K562 (cell line): ENCODE measurements around the gene RASAL1. TPM values are rescaled to one million over a fixed set of nuclear protein-coding genes. Genes with fewer than 3 reads are reported as not detected.

Source experiments
- ATAC-seq: fragments of 200-7000 bp; cut with Tn5 transposase; 3 replicates; pipeline ENCODE4 v1.9.1; 2020; ENCODE audit warnings: moderate library complexity
- BruUV-seq: library from RNA; stranded (reverse); fragments of 400-500 nt; replicated peaks from 2 replicates; lab custom pipeline; 2021; lab: Mats Ljungman, UMichigan
- CTCF ChIA-PET: fragments of 300-600 bp; formaldehyde crosslinking; extraction: SDS; loops from one replicate; lab custom pipeline; 2021; ENCODE audit warnings: low intra/inter-chr PET ratio; lab: Yijun Ruan, JAX
- POLR2A ChIA-PET: fragments of 300-600, 350-650 bp; sonication (Branson Sonifier 250); formaldehyde crosslinking; extraction: SDS; loops from one replicate; lab custom pipeline; 2021; ENCODE audit warnings: antibody characterized with exemption, inconsistent platforms; lab: Yijun Ruan, JAX
- DNase-seq, 4 experiments: peaks; one replicate each; pipeline versions ENCODE4 v3.0.0 to v3.0.0-alpha.2; 2011 to 2018; ENCODE audit warnings: low spot score in 3 of 4, mixed read lengths in 3 of 4; ENCODE audit errors: extremely low read depth in 1 of 4
- FAIRE-seq: peaks from 2 replicates; lab custom pipeline; 2011; peaks lifted over from hg19 to GRCh38; lab: Jason Lieb, UNC
- H2AFZ ChIP-seq: 2 replicates; pipeline ENCODE4 v1.6.0; 2011; ENCODE audit warnings: low read depth, low read length, control low read depth, inconsistent platforms
- H3K27ac ChIP-seq: fragments of 200-600 bp; 3 replicates; pipeline ENCODE4 v1.8.0; 2011; ENCODE audit warnings: low read depth, mild to moderate bottlenecking, control low read depth, inconsistent platforms, low read length, moderate library complexity, mixed read lengths; ENCODE audit errors: extremely low read depth
- H3K27me3 ChIP-seq, 2 experiments: fragments of 300-600 bp in 1 of 2; 2 replicates in 1 of 2; 3 replicates in 1 of 2; pipeline versions ENCODE4 v1.6.0 to v1.8.0; 2011; ENCODE audit warnings: inconsistent platforms in 2 of 2, low read length in 2 of 2, mild to moderate bottlenecking in 1 of 2, mixed read lengths in 1 of 2, moderate library complexity in 1 of 2; ENCODE audit not compliant: control insufficient read depth in 2 of 2, insufficient read depth in 2 of 2
- H3K36me3 ChIP-seq: fragments of 300-600 bp; 3 replicates; pipeline ENCODE4 v1.8.0; 2011; ENCODE audit warnings: mild to moderate bottlenecking, low read length, inconsistent platforms; ENCODE audit not compliant: control insufficient read depth, insufficient read depth
- H3K4me1 ChIP-seq, 2 experiments: fragments of 200-600 bp in 1 of 2; replicated peaks in 1 of 2; 2 replicates in 1 of 2; 3 replicates in 1 of 2; pipeline versions ENCODE4 v1.5.1 to v1.8.0; 2011; ENCODE audit warnings: inconsistent platforms in 2 of 2, low read length in 2 of 2, mild to moderate bottlenecking in 1 of 2, mixed read lengths in 1 of 2, moderate library complexity in 1 of 2; ENCODE audit not compliant: control insufficient read depth in 2 of 2, insufficient read depth in 2 of 2
- H3K4me2 ChIP-seq: 2 replicates; pipeline ENCODE4 v1.6.1; 2011; ENCODE audit warnings: low read length, control low read depth, inconsistent platforms, mixed read lengths; ENCODE audit not compliant: insufficient read depth
- H3K4me3 ChIP-seq: fragments of 200-600 bp; sonication (generic), shearing (Covaris generic); 2 replicates; pipeline ENCODE4 v1.5.1; 2016; ENCODE audit warnings: control low read depth, inconsistent platforms
- H3K79me2 ChIP-seq: fragments of 200-600 bp; 3 replicates; pipeline ENCODE4 v1.8.0; 2011; ENCODE audit warnings: low read length, inconsistent platforms; ENCODE audit not compliant: control insufficient read depth, insufficient read depth
- H3K9ac ChIP-seq, 2 experiments: 2 replicates each; pipeline versions ENCODE4 v1.6.0 to v1.6.1; 2011; ENCODE audit warnings: low read depth in 2 of 2, low read length in 2 of 2, control low read depth in 1 of 2, inconsistent platforms in 1 of 2, mild to moderate bottlenecking in 1 of 2, mixed read lengths in 1 of 2; ENCODE audit not compliant: insufficient read depth in 1 of 2
- H3K9me1 ChIP-seq: one replicate; pipeline ENCODE4 v1.6.0; 2011; ENCODE audit warnings: inconsistent platforms, mild to moderate bottlenecking, low read length, moderate library complexity; ENCODE audit not compliant: control insufficient read depth, insufficient read depth
- H3K9me3 ChIP-seq: replicated peaks from 2 replicates; pipeline ENCODE4 v1.5.1; 2011; ENCODE audit warnings: low read depth, low read length, inconsistent platforms; ENCODE audit not compliant: control insufficient read depth, insufficient read depth
- H4K20me1 ChIP-seq: replicated peaks from 2 replicates; pipeline ENCODE4 v1.6.1; 2011; ENCODE audit warnings: low read length, inconsistent platforms, mixed read lengths; ENCODE audit not compliant: control insufficient read depth, insufficient read depth
- CAMTA2 ChIP-seq: fragments of 250-450 bp; sonication (Bioruptor Pico); conservative IDR thresholded peaks from 2 replicates; pipeline ENCODE4 v1.5.1; 2022
- CLOCK ChIP-seq: fragments of 250-450 bp; sonication (Bioruptor Pico); IDR thresholded peaks from 2 replicates; pipeline ENCODE4 v1.4.0; 2020; ENCODE audit warnings: mild to moderate bottlenecking, moderate library complexity, borderline replicate concordance
- EGR1 ChIP-seq: fragments of 450-650 bp; conservative IDR thresholded peaks from 2 replicates; pipeline ENCODE4 v1.6.1; 2017; ENCODE audit warnings: mild to moderate bottlenecking
- KHSRP ChIP-seq: fragments of 450-650 bp; IDR thresholded peaks from 2 replicates; pipeline ENCODE4 v1.6.1; 2017
- MAFK ChIP-seq: IDR thresholded peaks from 2 replicates; pipeline ENCODE4 v1.6.1; 2011; ENCODE audit warnings: low read length, improper control_type of control experiment
- MEIS2 ChIP-seq: fragments of 450-650 bp; IDR thresholded peaks from 2 replicates; pipeline ENCODE4 v1.6.1; 2014; ENCODE audit warnings: mild to moderate bottlenecking; ENCODE audit not compliant: partially characterized antibody
- RBM25 ChIP-seq: fragments of 200-400 bp; formaldehyde crosslinking; IDR thresholded peaks from 2 replicates; pipeline ENCODE4 v1.6.1; 2018; ENCODE audit warnings: low read length, low read depth, moderate library complexity; ENCODE audit not compliant: severe bottlenecking
- RBM39 ChIP-seq: fragments of 200-400 bp; formaldehyde crosslinking; optimal IDR thresholded peaks from 2 replicates; pipeline ENCODE3; 2018; ENCODE audit warnings: low read depth, low read length
- SIN3A ChIP-seq, 2 experiments: fragments of 150-350 bp in 1 of 2; IDR thresholded peaks; 2 replicates each; pipeline ENCODE4 v1.6.1; 2011 to 2016; ENCODE audit warnings: borderline replicate concordance in 2 of 2, low read depth in 2 of 2, low read length in 2 of 2, mild to moderate bottlenecking in 2 of 2, moderate library complexity in 2 of 2; ENCODE audit not compliant: control insufficient read depth in 1 of 2
- ZNF316 ChIP-seq: fragments of 450-650 bp; IDR thresholded peaks from 2 replicates; pipeline ENCODE4 v1.6.1; 2016
- ZNF511 ChIP-seq: sonication (generic); formaldehyde crosslinking; IDR thresholded peaks from 2 replicates; pipeline ENCODE4 v1.8.0; 2022; ENCODE audit warnings: mild to moderate bottlenecking, missing genetic modification reagents
- ZNF766 ChIP-seq: fragments of 200-800 bp; sonication (Bioruptor generic); conservative IDR thresholded peaks from 2 replicates; pipeline ENCODE4 v1.6.1; 2016; ENCODE audit warnings: missing genetic modification characterization, missing compliant biosample characterization
- WGBS: fragments of 100-300 bp; shearing (Covaris generic); methylation state at CpG from one replicate; pipeline ENCODE4 v1.1.6; 2016; ENCODE audit warnings: low coverage, mixed read lengths; ENCODE audit not compliant: insufficient coverage; ENCODE audit errors: missing lambda C conversion rate; 5-methylcytosine and 5-hydroxymethylcytosine counted together
- in situ Hi-C: fragments of 300-500 bp; cut with MboI; formaldehyde crosslinking; loops from 4 replicates; pipeline ENCODE4 v1.15.0; 2018; ENCODE audit warnings: inconsistent platforms, mixed read lengths
- intact Hi-C: fragments of 100-400 bp; cut with micrococcal nuclease; formaldehyde crosslinking; loops from 2 replicates; pipeline ENCODE4 v1.14.2; 2022
- polyA plus RNA-seq, 8 experiments: library from polyadenylated mRNA; depleted of rRNA in 4 of 8; stranded (reverse) in 5 of 8; unstranded in 3 of 8; fragments of >200 nt; fragmentation: Nextera tagmentation in 2 of 8; fragmentation: Illumina TruSeq in 1 of 8; extraction: Ambion mirVana in 2 of 8; extraction: Trizol in 1 of 8; gene quantifications; 2 replicates each; pipeline versions ENCODE4 v1.2.1 to v1.2.3, GENCODE V29; 2011 to 2014; ENCODE audit warnings: inconsistent platforms in 1 of 8, missing spikeins in 1 of 8
- total RNA-seq, 7 experiments: library from RNA; depleted of rRNA in 6 of 7; stranded (reverse); fragments of >200 nt in 6 of 7; fragmentation: Illumina TruSeq in 2 of 7; extraction: Trizol in 2 of 7; gene quantifications; 2 replicates each; pipeline versions ENCODE4 v1.2.1 to v1.2.3, GENCODE V29; 2011 to 2021; ENCODE audit warnings: low replicate concordance in 1 of 7

RASAL1 gene
- total and polyA plus RNA-seq, 9 of the 15 experiments (the other 6 are each of a cell fraction or from before 2014, with no cell fraction given), result 0.06 to 0.16 (median 0.14) TPM; not detected in 6

- Histone ChIP-seq H2AFZ (no peak overlapping the region), H3K4me2 (no peak overlapping the region), H3K27ac (no peak overlapping the region), H3K9me3 (no peaks in the 10 kb centered on the region), H3K36me3 (no peaks in the 10 kb centered on the region), H3K79me2 (no peaks in the 10 kb centered on the region), H4K20me1 (peaks cover 6% of the 10 kb centered on the region), H3K9ac (no peak overlapping the region), H3K4me3 (no peak overlapping the region), H3K4me1 (peaks cover 0 to 18% of the 10 kb centered on the region in 2 experiments; a peak in 1 of 5 replicates), H3K9me1 (no peaks in the 10 kb centered on the region), H3K27me3 (peaks cover 8 to 50% of the 10 kb centered on the region in 2 experiments; a peak in 3 of 5 replicates)
- TF ChIP-seq MAFK (no peak), RBM25 (peak; percentile 23)
- no TSS peak for BruUV-seq
- no peak for FAIRE-seq
- intact Hi-C loops (no loop called here), in situ Hi-C loops (no loop called here)
- ATAC-seq, result no peak
- CTCF ChIA-PET, result no interaction called here
- POLR2A ChIA-PET, result interaction anchor here (0.6 kb wide), 1 partner anchor 63 kb away, joined by 5 read pairs; no protein-coding TSS in a partner anchor
- DNase-seq, result no peak
- WGBS, result 8% methylated on average over 7 of the region's 7 CpGs
Observed at GRCh38 chr12:113060336-113060960, 75.1 kb downstream of the RASAL1 start.

- H3K9ac ChIP-seq, result no peak overlapping the region; a peak in 1 of 4 replicates
- no peaks in the 10 kb centered on the region for H3K36me3 ChIP-seq
- in situ Hi-C loops (no loop called here), intact Hi-C loops (no loop called here)
- peaks cover 8 to 51% of the 10 kb centered on the region in 2 experiments; a peak in 3 of 5 replicates for H3K27me3 ChIP-seq
- no peaks in the 10 kb centered on the region for H3K9me1 ChIP-seq
- H2AFZ ChIP-seq, result no peak overlapping the region
- no peaks in the 10 kb centered on the region for H3K9me3 ChIP-seq
- no peak for DNase-seq
- whole genome bisulfite sequencing, result 1% methylated on average over 8 of the region's 8 CpGs
- ChIA-PET POLR2A (no interaction called here), CTCF (no interaction called here)
- no peak for FAIRE-seq
- H3K27ac ChIP-seq, result no peak overlapping the region
- H4K20me1 ChIP-seq, result peaks cover 6% of the 10 kb centered on the region
- peaks cover 0 to 18% of the 10 kb centered on the region in 2 experiments; a peak in 1 of 5 replicates for H3K4me1 ChIP-seq
- no peaks in the 10 kb centered on the region for H3K79me2 ChIP-seq
- H3K4me2 ChIP-seq, result no peak overlapping the region
- no peak overlapping the region for H3K4me3 ChIP-seq
- ATAC-seq, result no peak
- BruUV-seq, result no TSS peak
- TF ChIP-seq KHSRP (no peak), ZNF766 (no peak), MEIS2 (no peak), RBM39 (no peak), CAMTA2 (CRISPR knock-in tag) (no peak), EGR1 (no peak), CLOCK (CRISPR knock-in tag) (no peak), SIN3A (IDR thresholded peaks at IDR 0.05; ENCODE audit: borderline replicate concordance in 2 of 2, control insufficient read depth in 1 of 2, low read depth in 2 of 2, low read length in 2 of 2) (no peak), ZNF316 (no peak), ZNF511 (no peak)
Observed at GRCh38 chr12:113059071-113059595, 76.4 kb downstream of the RASAL1 start.
